CD14-positive monocyte (primary cell): ENCODE measurements around the gene PAK5. TPM values are rescaled to one million over a fixed set of nuclear protein-coding genes. Genes with fewer than 3 reads are reported as not detected.

Source experiments
- DNase-seq, 3 donors: peaks; one replicate each; pipeline ENCODE4 v3.0.0-alpha.2; 2011 to 2022
- H2AFZ ChIP-seq: 2 replicates; pipeline ENCODE4 v1.6.0; 2012; ENCODE audit warnings: mild to moderate bottlenecking, low read depth, low read length, inconsistent platforms; ENCODE audit not compliant: insufficient read depth, poor library complexity, severe bottlenecking
- H3K27ac ChIP-seq, 2 donors: 1 replicate in 1 of 2; 2 replicates in 1 of 2; pipeline ENCODE4 v1.5.1; 2012 to 2013; ENCODE audit warnings: low read length in 2 of 2, control low read depth in 1 of 2, inconsistent platforms in 1 of 2, low read depth in 1 of 2, mild to moderate bottlenecking in 1 of 2
- H3K27me3 ChIP-seq, 2 donors: one replicate each; pipeline versions ENCODE4 v1.6.0 to v1.6.1; 2011 to 2013; ENCODE audit warnings: low read length in 2 of 2; ENCODE audit not compliant: control insufficient read depth in 2 of 2, insufficient read depth in 2 of 2
- H3K36me3 ChIP-seq, 2 donors: replicated peaks in 1 of 2; 1 replicate in 1 of 2; 2 replicates in 1 of 2; pipeline versions ENCODE4 v1.5.1 to v1.6.1; 2012 to 2013; ENCODE audit warnings: low read length in 2 of 2, control low read depth in 1 of 2, inconsistent platforms in 1 of 2, mild to moderate bottlenecking in 1 of 2; ENCODE audit not compliant: insufficient read depth in 2 of 2, control insufficient read depth in 1 of 2
- H3K4me1 ChIP-seq, 2 donors: 1 replicate in 1 of 2; 2 replicates in 1 of 2; pipeline versions ENCODE4 v1.5.1 to v1.6.1; 2012 to 2013; ENCODE audit warnings: low read length in 2 of 2, control low read depth in 1 of 2, inconsistent platforms in 1 of 2, mild to moderate bottlenecking in 1 of 2, moderate library complexity in 1 of 2; ENCODE audit not compliant: insufficient read depth in 2 of 2, control insufficient read depth in 1 of 2
- H3K4me2 ChIP-seq: replicated peaks from 2 replicates; pipeline ENCODE3; 2012; ENCODE audit warnings: low read length, moderate library complexity, mild to moderate bottlenecking; ENCODE audit not compliant: poor library complexity, severe bottlenecking; ENCODE audit errors: extremely low read depth
- H3K4me3 ChIP-seq, 3 experiments: fragments of 200-600 bp in 1 of 3; sonication (generic) in 1 of 3; replicated peaks in 1 of 3; 1 replicate in 2 of 3; 2 replicates in 1 of 3; pipeline ENCODE4 v1.5.1; 2011 to 2013; ENCODE audit warnings: low read length in 3 of 3, mild to moderate bottlenecking in 3 of 3, control low read depth in 2 of 3, low read depth in 2 of 3, inconsistent platforms in 1 of 3, moderate library complexity in 1 of 3
- H3K79me2 ChIP-seq: 2 replicates; pipeline ENCODE4 v1.6.0; 2012; ENCODE audit warnings: mild to moderate bottlenecking, control low read depth, inconsistent platforms, low read length, moderate library complexity; ENCODE audit not compliant: insufficient read depth
- H3K9ac ChIP-seq: 2 replicates; pipeline ENCODE4 v1.6.0; 2017; ENCODE audit warnings: low read length, mild to moderate bottlenecking; ENCODE audit not compliant: insufficient read depth, poor library complexity, severe bottlenecking
- H3K9me3 ChIP-seq, 2 donors: replicated peaks in 1 of 2; 1 replicate in 1 of 2; 2 replicates in 1 of 2; pipeline versions ENCODE4 v1.5.1 to v1.6.1; 2012 to 2013; ENCODE audit warnings: low read length in 2 of 2, control low read depth in 1 of 2; ENCODE audit not compliant: control insufficient read depth in 1 of 2, insufficient read depth in 1 of 2
- H4K20me1 ChIP-seq: 2 replicates; pipeline ENCODE4 v1.6.0; 2012; ENCODE audit warnings: mild to moderate bottlenecking, low read length, control low read depth, moderate library complexity; ENCODE audit not compliant: insufficient read depth
- H3K27ac Mint-ChIP-seq, 7 donors: one replicate each; pipeline ENCODE4 v1.8.0; 2020; ENCODE audit warnings: mild to moderate bottlenecking in 7 of 7, mixed read lengths in 7 of 7, moderate library complexity in 6 of 7, inconsistent platforms in 2 of 7
- H3K27me3 Mint-ChIP-seq, 3 donors: one replicate each; pipeline ENCODE4 v1.8.0; 2021 to 2022; ENCODE audit warnings: low read depth in 3 of 3, mild to moderate bottlenecking in 3 of 3, mixed read lengths in 3 of 3, moderate library complexity in 3 of 3, inconsistent platforms in 1 of 3
- H3K36me3 Mint-ChIP-seq, 2 donors: one replicate each; pipeline ENCODE4 v1.8.0; 2020; ENCODE audit warnings: mixed read lengths in 2 of 2, inconsistent platforms in 1 of 2, mild to moderate bottlenecking in 1 of 2
- H3K4me1 Mint-ChIP-seq: one replicate; pipeline ENCODE4 v1.8.0; 2020; ENCODE audit warnings: mild to moderate bottlenecking, mixed read lengths
- H3K4me3 Mint-ChIP-seq, 2 donors: one replicate each; pipeline ENCODE4 v1.8.0; 2020; ENCODE audit warnings: mild to moderate bottlenecking in 2 of 2, mixed read lengths in 2 of 2, moderate library complexity in 1 of 2
- H3K9me3 Mint-ChIP-seq, 7 donors: one replicate each; pipeline ENCODE4 v1.8.0; 2020 to 2022; ENCODE audit warnings: mixed read lengths in 7 of 7, mild to moderate bottlenecking in 6 of 7, moderate library complexity in 6 of 7, inconsistent platforms in 2 of 7
- CTCF ChIP-seq: fragments of 200-600 bp; IDR thresholded peaks from one replicate; pipeline ENCODE4 v1.8.0; 2022; ENCODE audit warnings: antibody characterized with exemption, mild to moderate bottlenecking
- WGBS: methylation state at CpG from one replicate; pipeline ENCODE4 v1.1.5; 2013; ENCODE audit warnings: missing lambda C conversion rate; ENCODE audit not compliant: insufficient coverage; 5-methylcytosine and 5-hydroxymethylcytosine counted together
- intact Hi-C, 2 donors: fragments of 100-400 bp; cut with micrococcal nuclease; formaldehyde crosslinking; loops; one replicate each; pipeline versions ENCODE4 v1.15.0 to v1.15.1; 2023
- polyA plus RNA-seq, 3 donors: library from polyadenylated mRNA; depleted of rRNA in 1 of 3; unstranded in 2 of 3; stranded (reverse) in 1 of 3; fragments of 300-500 nt in 2 of 3; fragments of >200 nt in 1 of 3; fragmentation: Illumina TruSeq in 2 of 3; gene quantifications; 1 replicate in 2 of 3; 2 replicates in 1 of 3; pipeline ENCODE4 v1.2.3, GENCODE V29; 2012 to 2021

Gene PAK5
- polyA plus RNA-seq, 3 donors, result not detected

- H3K9me3 ChIP-seq, result peaks cover 0 to 2% of the 10 kb centered on the region in 2 donors
- H3K4me3 ChIP-seq, result no peak overlapping the region
- DNase-seq, result no peak
- H3K27ac ChIP-seq, result no peak overlapping the region
- 52% methylated on average over 5 of the region's 7 CpGs for WGBS
- H4K20me1 ChIP-seq, result no peaks in the 10 kb centered on the region
- intact Hi-C loops, result no loop called here
- no peak for TF ChIP-seq CTCF
- no peak overlapping the region for H3K9ac ChIP-seq
- H3K27ac Mint-ChIP-seq, result no peak overlapping the region
- no peaks in the 10 kb centered on the region for H3K79me2 ChIP-seq
- H3K4me2 ChIP-seq, result no peak overlapping the region
- peaks cover 0 to 2% of the 10 kb centered on the region in 2 donors for H3K36me3 Mint-ChIP-seq
- H3K4me1 ChIP-seq, result no peaks in the 10 kb centered on the region
- peaks cover 0 to 10% (median 7%) of the 10 kb centered on the region in 7 donors for H3K9me3 Mint-ChIP-seq
- peaks cover 15 to 33% (median 32%) of the 10 kb centered on the region in 3 donors for H3K27me3 Mint-ChIP-seq
- H2AFZ ChIP-seq, result no peak overlapping the region
- no peaks in the 10 kb centered on the region for H3K4me1 Mint-ChIP-seq
- peaks cover 14 to 34% of the 10 kb centered on the region in 2 donors for H3K27me3 ChIP-seq
- H3K4me3 Mint-ChIP-seq, result peak overlapping the region in 1 of 2 donors; percentile 73
- H3K36me3 ChIP-seq, result no peaks in the 10 kb centered on the region
Measured at GRCh38 chr20:9837634-9838033, 1.2 kb downstream of the PAK5 start.

- Mint-ChIP-seq H3K36me3 (peaks cover 0 to 2% of the 10 kb centered on the region in 2 donors), H3K27ac (no peak overlapping the region), H3K27me3 (peaks cover 16 to 31% (median 29%) of the 10 kb centered on the region in 3 donors), H3K4me1 (no peaks in the 10 kb centered on the region), H3K9me3 (peaks cover 0 to 7% (median 4%) of the 10 kb centered on the region in 7 donors), H3K4me3 (no peak overlapping the region)
- no peaks in the 10 kb centered on the region for H3K36me3 ChIP-seq
- no peak overlapping the region for H2AFZ ChIP-seq
- H3K9ac ChIP-seq, result no peak overlapping the region
- no peak for DNase-seq
- H3K79me2 ChIP-seq, result no peaks in the 10 kb centered on the region
- no peak overlapping the region for H3K4me2 ChIP-seq
- H3K4me1 ChIP-seq, result no peaks in the 10 kb centered on the region
- H3K9me3 ChIP-seq, result no peaks in the 10 kb centered on the region
- TF ChIP-seq CTCF, result no peak
- no peaks in the 10 kb centered on the region for H4K20me1 ChIP-seq
- no peak overlapping the region for H3K27ac ChIP-seq
- H3K27me3 ChIP-seq, result peaks cover 10 to 33% of the 10 kb centered on the region in 2 donors
- H3K4me3 ChIP-seq, result no peak overlapping the region
- 64% methylated on average over 1 of the region's 1 CpG for WGBS
- intact Hi-C loops, result no loop called here
Measured at GRCh38 chr20:9835302-9835701, 3.6 kb downstream of the PAK5 start.
